ENCODE results near the gene TDP1. TPM values are rescaled to one million over a fixed set of nuclear protein-coding genes. Genes with fewer than 3 reads are reported as not detected.

The TDP1 gene
- total and polyA plus RNA-seq, 2 of the 13 experiments (the other 11 are each of a cell fraction or from before 2014, with no cell fraction given), result 16.4 to 31.2 TPM

DNA sequence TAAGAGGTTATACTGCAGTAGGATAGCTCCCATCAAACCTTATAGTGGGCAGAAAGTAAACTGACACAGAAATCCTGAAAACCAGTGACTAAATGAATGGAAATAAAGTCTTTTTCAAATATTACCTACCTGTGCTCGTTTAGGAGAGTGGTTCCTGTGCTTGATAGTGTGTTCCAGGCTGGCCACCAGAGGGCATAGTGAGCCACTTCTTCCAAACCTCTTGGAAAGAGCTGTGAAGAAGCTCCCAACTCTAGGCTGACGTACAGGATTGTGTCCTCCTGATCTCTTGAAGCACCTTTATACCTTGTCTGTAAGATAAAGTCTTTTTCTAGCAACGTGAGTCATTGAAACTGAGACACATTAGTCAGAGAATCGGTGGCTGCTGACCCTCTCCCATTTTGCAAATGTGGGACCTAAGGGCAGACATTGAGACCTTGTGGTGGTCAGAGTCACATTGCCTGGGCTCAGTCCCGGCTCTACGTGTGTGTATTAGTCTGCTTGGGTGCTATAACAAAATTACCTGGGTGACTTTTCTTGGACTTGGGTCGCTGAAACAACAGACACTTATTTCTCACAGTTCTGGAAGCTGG is 17.6 kb downstream of the TDP1 start (continued):
- TF ChIP-seq SP1 (IDR thresholded peaks at IDR 0.05) (no peak), SP1 (CRISPR knock-in tag; IDR thresholded peaks at IDR 0.05) (no peak), ZNF674 (CRISPR knock-in tag; IDR thresholded peaks at IDR 0.05; ENCODE audit: low read depth) (no peak), SP4 (CRISPR knock-in tag; IDR thresholded peaks at IDR 0.05) (no peak), SRSF9 (IDR thresholded peaks at IDR 0.05; ENCODE audit: borderline replicate concordance, insufficient read depth, low read depth, low read length, poor library complexity, severe bottlenecking) (no peak), ZFP36L1 (CRISPR knock-in tag; IDR thresholded peaks at IDR 0.05) (no peak), EHMT2 (IDR thresholded peaks at IDR 0.05; ENCODE audit: borderline replicate concordance, low read depth, low read length) (no peak), ZNF292 (CRISPR knock-in tag; IDR thresholded peaks at IDR 0.05; ENCODE audit: borderline replicate concordance, low read depth) (no peak), FOXO1 (CRISPR knock-in tag; IDR thresholded peaks at IDR 0.05) (no peak)
- TF ChIP-seq, protein P1, sequence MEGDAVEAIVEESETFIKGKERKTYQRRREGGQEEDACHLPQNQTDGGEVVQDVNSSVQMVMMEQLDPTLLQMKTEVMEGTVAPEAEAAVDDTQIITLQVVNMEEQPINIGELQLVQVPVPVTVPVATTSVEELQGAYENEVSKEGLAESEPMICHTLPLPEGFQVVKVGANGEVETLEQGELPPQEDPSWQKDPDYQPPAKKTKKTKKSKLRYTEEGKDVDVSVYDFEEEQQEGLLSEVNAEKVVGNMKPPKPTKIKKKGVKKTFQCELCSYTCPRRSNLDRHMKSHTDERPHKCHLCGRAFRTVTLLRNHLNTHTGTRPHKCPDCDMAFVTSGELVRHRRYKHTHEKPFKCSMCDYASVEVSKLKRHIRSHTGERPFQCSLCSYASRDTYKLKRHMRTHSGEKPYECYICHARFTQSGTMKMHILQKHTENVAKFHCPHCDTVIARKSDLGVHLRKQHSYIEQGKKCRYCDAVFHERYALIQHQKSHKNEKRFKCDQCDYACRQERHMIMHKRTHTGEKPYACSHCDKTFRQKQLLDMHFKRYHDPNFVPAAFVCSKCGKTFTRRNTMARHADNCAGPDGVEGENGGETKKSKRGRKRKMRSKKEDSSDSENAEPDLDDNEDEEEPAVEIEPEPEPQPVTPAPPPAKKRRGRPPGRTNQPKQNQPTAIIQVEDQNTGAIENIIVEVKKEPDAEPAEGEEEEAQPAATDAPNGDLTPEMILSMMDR (CRISPR knock-in tag; IDR thresholded peaks at IDR 0.05), result peak; percentile 82
- TF ChIP-seq, protein P2, sequence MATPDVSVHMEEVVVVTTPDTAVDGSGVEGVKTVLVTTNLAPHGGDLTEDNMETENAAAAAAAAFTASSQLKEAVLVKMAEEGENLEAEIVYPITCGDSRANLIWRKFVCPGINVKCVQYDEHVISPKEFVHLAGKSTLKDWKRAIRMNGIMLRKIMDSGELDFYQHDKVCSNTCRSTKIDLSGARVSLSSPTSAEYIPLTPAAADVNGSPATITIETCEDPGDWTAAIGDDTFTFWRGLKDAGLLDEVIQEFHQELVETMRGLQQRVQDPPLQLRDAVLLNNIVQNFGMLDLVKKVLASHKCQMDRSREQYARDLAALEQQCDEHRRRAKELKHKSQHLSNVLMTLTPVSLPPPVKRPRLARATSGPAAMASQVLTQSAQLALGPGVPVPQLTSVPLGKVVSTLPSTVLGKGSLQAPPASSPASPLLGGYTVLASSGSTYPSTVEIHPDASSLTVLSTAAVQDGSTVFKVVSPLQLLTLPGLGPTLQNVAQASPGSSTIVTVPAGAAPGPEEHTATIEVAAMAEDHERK (CRISPR knock-in tag; IDR thresholded peaks at IDR 0.05; ENCODE audit: low read depth), result no peak
- TF ChIP-seq, protein P3, sequence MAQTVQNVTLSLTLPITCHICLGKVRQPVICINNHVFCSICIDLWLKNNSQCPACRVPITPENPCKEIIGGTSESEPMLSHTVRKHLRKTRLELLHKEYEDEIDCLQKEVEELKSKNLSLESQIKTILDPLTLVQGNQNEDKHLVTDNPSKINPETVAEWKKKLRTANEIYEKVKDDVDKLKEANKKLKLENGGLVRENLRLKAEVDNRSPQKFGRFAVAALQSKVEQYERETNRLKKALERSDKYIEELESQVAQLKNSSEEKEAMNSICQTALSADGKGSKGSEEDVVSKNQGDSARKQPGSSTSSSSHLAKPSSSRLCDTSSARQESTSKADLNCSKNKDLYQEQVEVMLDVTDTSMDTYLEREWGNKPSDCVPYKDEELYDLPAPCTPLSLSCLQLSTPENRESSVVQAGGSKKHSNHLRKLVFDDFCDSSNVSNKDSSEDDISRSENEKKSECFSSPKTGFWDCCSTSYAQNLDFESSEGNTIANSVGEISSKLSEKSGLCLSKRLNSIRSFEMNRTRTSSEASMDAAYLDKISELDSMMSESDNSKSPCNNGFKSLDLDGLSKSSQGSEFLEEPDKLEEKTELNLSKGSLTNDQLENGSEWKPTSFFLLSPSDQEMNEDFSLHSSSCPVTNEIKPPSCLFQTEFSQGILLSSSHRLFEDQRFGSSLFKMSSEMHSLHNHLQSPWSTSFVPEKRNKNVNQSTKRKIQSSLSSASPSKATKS (CRISPR knock-in tag; IDR thresholded peaks at IDR 0.05), result no peak
- TF ChIP-seq, protein P4, sequence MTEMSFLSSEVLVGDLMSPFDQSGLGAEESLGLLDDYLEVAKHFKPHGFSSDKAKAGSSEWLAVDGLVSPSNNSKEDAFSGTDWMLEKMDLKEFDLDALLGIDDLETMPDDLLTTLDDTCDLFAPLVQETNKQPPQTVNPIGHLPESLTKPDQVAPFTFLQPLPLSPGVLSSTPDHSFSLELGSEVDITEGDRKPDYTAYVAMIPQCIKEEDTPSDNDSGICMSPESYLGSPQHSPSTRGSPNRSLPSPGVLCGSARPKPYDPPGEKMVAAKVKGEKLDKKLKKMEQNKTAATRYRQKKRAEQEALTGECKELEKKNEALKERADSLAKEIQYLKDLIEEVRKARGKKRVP (CRISPR knock-in tag; IDR thresholded peaks at IDR 0.05), result no peak

Measured in HepG2 (cell line).